DND-41 (cell line): ENCODE data around the gene NDUFS6.

ENCODE experiments used
- EZH2 ChIP-seq: IDR thresholded peaks from 3 replicates; pipeline ENCODE4 v1.6.1; 2012; ENCODE audit warnings: borderline replicate concordance, low read depth, mild to moderate bottlenecking, moderate library complexity, low read length, inconsistent platforms; ENCODE audit not compliant: severe bottlenecking
- TF ChIP-seq, protein P1 (sequence below): IDR thresholded peaks from 2 replicates; pipeline ENCODE4 v1.5.1; 2012; ENCODE audit warnings: borderline replicate concordance, low read length, moderate library complexity, mild to moderate bottlenecking; ENCODE audit not compliant: poor library complexity, severe bottlenecking; ENCODE audit errors: extremely low read depth

- TF ChIP-seq, protein P1, sequence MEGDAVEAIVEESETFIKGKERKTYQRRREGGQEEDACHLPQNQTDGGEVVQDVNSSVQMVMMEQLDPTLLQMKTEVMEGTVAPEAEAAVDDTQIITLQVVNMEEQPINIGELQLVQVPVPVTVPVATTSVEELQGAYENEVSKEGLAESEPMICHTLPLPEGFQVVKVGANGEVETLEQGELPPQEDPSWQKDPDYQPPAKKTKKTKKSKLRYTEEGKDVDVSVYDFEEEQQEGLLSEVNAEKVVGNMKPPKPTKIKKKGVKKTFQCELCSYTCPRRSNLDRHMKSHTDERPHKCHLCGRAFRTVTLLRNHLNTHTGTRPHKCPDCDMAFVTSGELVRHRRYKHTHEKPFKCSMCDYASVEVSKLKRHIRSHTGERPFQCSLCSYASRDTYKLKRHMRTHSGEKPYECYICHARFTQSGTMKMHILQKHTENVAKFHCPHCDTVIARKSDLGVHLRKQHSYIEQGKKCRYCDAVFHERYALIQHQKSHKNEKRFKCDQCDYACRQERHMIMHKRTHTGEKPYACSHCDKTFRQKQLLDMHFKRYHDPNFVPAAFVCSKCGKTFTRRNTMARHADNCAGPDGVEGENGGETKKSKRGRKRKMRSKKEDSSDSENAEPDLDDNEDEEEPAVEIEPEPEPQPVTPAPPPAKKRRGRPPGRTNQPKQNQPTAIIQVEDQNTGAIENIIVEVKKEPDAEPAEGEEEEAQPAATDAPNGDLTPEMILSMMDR = no peak
- no peak for TF ChIP-seq EZH2
Observed at GRCh38 chr5:1824903-1825841, 24.0 kb downstream of the NDUFS6 start.
